Mesothelial cell of epicardium (in vitro differentiated cells): ENCODE data around the gene REEP6. TPM values are rescaled to one million over a fixed set of nuclear protein-coding genes. Genes with fewer than 3 reads are reported as not detected.

Experiments used
- DNase-seq, 2 experiments: peaks; one replicate each; pipeline ENCODE4 v3.0.0; 2021; ENCODE audit warnings: low spot score in 2 of 2; ENCODE audit not compliant: unreplicated experiment in 2 of 2
- H3K27ac Mint-ChIP-seq: 2 replicates; pipeline ENCODE4 v1.8.0; 2021; ENCODE audit warnings: mixed read lengths
- H3K27me3 Mint-ChIP-seq: 2 replicates; pipeline ENCODE4 v1.8.0; 2021; ENCODE audit warnings: low read depth, mixed read lengths
- H3K36me3 Mint-ChIP-seq: 2 replicates; pipeline ENCODE4 v1.8.0; 2021; ENCODE audit warnings: mixed read lengths
- H3K4me1 Mint-ChIP-seq: 2 replicates; pipeline ENCODE4 v1.8.0; 2021; ENCODE audit warnings: mixed read lengths
- H3K4me3 Mint-ChIP-seq: 2 replicates; pipeline ENCODE4 v1.8.0; 2021; ENCODE audit warnings: mild to moderate bottlenecking, moderate library complexity, mixed read lengths
- H3K9me3 Mint-ChIP-seq: 2 replicates; pipeline ENCODE4 v1.8.0; 2021; ENCODE audit warnings: mixed read lengths
- total RNA-seq: library from RNA; stranded (reverse); gene quantifications from 3 replicates; pipeline ENCODE4 v1.2.1, GENCODE V29; 2021
- TF ChIP-seq, protein P1 (sequence below): fragments of 200-600 bp; sonication (generic); IDR thresholded peaks from one replicate; pipeline ENCODE4 v1.5.0; 2021; ENCODE audit warnings: antibody characterized with exemption; ENCODE audit not compliant: unreplicated experiment

Gene REEP6
- total RNA-seq, 1 donor from 2014 or later, result 3.8 TPM

GRCh38 chr19:1491849-1492170, 829 bp downstream of the REEP6 start:
- H3K9me3 Mint-ChIP-seq, result no peaks in the 10 kb centered on the region
- peaks cover 15% of the 10 kb centered on the region for H3K4me1 Mint-ChIP-seq
- H3K27ac Mint-ChIP-seq, result no peak overlapping the region
- DNase-seq, result no peak
- H3K27me3 Mint-ChIP-seq, result peaks cover 29% of the 10 kb centered on the region
- H3K36me3 Mint-ChIP-seq, result no peaks in the 10 kb centered on the region
- TF ChIP-seq, protein P1, sequence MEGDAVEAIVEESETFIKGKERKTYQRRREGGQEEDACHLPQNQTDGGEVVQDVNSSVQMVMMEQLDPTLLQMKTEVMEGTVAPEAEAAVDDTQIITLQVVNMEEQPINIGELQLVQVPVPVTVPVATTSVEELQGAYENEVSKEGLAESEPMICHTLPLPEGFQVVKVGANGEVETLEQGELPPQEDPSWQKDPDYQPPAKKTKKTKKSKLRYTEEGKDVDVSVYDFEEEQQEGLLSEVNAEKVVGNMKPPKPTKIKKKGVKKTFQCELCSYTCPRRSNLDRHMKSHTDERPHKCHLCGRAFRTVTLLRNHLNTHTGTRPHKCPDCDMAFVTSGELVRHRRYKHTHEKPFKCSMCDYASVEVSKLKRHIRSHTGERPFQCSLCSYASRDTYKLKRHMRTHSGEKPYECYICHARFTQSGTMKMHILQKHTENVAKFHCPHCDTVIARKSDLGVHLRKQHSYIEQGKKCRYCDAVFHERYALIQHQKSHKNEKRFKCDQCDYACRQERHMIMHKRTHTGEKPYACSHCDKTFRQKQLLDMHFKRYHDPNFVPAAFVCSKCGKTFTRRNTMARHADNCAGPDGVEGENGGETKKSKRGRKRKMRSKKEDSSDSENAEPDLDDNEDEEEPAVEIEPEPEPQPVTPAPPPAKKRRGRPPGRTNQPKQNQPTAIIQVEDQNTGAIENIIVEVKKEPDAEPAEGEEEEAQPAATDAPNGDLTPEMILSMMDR, result no peak
- peak overlapping the region; percentile 57 for H3K4me3 Mint-ChIP-seq

- Mint-ChIP-seq H3K27me3 (peaks cover 31% of the 10 kb centered on the region), H3K9me3 (no peaks in the 10 kb centered on the region), H3K4me1 (peaks cover 15% of the 10 kb centered on the region), H3K27ac (no peak overlapping the region), H3K36me3 (no peaks in the 10 kb centered on the region), H3K4me3 (peak overlapping the region; percentile 57)
- DNase-seq, result no peak
- TF ChIP-seq, protein P1, result no peak
These were observed 1.6 kb downstream of the REEP6 start for GRCh38 chr19:1492474-1493006.

DNA sequence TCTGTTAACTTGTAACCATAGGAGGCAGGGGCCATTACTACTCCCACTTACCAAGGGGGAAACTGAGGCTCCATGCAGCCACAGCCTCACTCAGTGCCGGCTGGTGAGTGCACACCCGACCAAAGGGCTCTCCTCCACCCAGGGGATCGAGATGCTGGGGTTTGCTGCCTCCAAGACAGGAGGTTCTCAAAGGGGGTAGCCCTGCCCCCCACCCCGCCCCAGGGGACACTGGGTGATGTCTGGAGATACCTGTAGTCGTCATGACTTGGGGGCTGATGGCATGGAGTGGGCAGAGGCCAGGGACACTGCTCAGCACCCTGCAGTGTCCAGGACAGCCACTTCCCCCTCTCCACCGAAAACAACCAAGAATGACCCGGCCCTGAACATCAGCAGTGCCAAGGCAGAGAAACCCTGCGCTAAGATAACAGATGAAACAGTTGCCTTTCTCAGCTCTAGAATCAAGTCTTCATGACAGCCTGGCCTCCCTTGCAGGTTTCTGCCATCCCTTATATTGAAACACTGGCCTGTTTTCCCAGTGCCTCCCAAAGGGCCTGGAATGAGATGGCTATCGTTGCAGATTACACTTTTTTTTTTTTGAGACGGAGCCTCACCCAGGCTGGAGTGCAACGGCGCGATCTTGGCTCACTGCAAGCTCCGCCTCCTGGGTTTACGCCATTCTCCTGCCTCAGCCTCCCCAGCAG, 3.3 kb downstream of the REEP6 start:
- H3K4me3 Mint-ChIP-seq, result no peak overlapping the region
- H3K9me3 Mint-ChIP-seq, result no peaks in the 10 kb centered on the region
- peaks cover 14% of the 10 kb centered on the region for H3K4me1 Mint-ChIP-seq

DNA sequence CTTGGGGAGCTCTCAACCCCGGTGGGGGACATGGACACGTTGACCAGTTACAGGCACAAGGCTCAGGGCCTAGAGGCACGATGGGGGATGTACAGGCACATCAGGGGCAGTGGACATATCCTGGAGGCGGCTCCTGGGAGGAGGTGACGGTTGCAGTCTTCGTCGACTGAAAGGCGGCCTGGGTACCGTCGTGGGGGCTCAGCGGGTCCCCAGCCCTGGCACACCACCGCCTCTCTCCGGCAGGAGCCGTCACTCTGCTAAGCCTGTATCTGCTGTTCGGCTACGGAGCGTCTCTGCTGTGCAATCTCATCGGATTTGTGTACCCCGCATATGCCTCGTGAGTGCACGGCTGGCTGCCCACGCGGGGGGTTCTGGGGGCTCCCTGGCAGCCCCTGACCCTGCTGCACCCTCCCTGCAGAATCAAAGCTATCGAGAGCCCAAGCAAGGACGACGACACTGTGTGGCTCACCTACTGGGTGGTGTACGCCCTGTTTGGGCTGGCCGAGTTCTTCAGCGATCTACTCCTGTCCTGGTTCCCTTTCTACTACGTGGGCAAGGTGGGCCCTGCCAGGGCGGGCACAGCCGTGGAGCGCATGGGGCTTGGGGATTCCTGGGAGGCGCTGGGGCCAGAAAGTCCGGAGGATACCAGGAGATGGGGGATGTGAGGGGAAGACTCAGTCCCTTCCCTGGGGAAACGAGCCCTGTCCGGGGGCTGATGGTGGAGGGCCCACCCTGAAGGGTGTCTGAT, 4.2 kb downstream of the REEP6 start:
- no peak for DNase-seq
- Mint-ChIP-seq H3K4me3 (no peak overlapping the region), H3K27me3 (peaks cover 31% of the 10 kb centered on the region), H3K27ac (no peak overlapping the region), H3K4me1 (peaks cover 9% of the 10 kb centered on the region), H3K36me3 (no peaks in the 10 kb centered on the region), H3K9me3 (no peaks in the 10 kb centered on the region)
- TF ChIP-seq, protein P1, result no peak

More for the DNA sequence above, 3.3 kb downstream of the REEP6 start:
- DNase-seq, result no peak
- TF ChIP-seq, protein P1, result no peak
- H3K36me3 Mint-ChIP-seq, result no peaks in the 10 kb centered on the region
- H3K27me3 Mint-ChIP-seq, result peaks cover 31% of the 10 kb centered on the region
- H3K27ac Mint-ChIP-seq, result no peak overlapping the region

GRCh38 chr19:1495799-1496713, 5.1 kb downstream of the REEP6 start:
- H3K27me3 Mint-ChIP-seq, result peaks cover 32% of the 10 kb centered on the region
- no peak for DNase-seq
- no peaks in the 10 kb centered on the region for H3K9me3 Mint-ChIP-seq
- TF ChIP-seq, protein P1, result no peak
- peaks cover 9% of the 10 kb centered on the region for H3K4me1 Mint-ChIP-seq
- H3K4me3 Mint-ChIP-seq, result no peak overlapping the region
- H3K36me3 Mint-ChIP-seq, result no peaks in the 10 kb centered on the region
- H3K27ac Mint-ChIP-seq, result no peak overlapping the region
